ENCODE measurements around the gene CSNK2A1. TPM values are rescaled to one million over a fixed set of nuclear protein-coding genes. Genes with fewer than 3 reads are reported as not detected.
A peak's percentile ranks its signal among the peaks of the same experiment; 100 is the strongest.

The CSNK2A1 gene
- total RNA-seq, 6 experiments from 2014 or later: 30.4 to 62.6 (median 37.1) TPM

- H3K27me3 ChIP-seq: no peaks in the 10 kb centered on the region
- DNase-seq (peak in 1 of 3 donors; percentile 67), ATAC-seq (peak; percentile 87 to 97 (median 92))
- H3K27ac ChIP-seq: no peak overlapping the region
- intact Hi-C loops (cut with DNase I): loop anchor here (5.0 to 10.0 kb wide), 3 partner anchors 103 to 171 kb away; no protein-coding TSS in a partner anchor
- H3K4me3 ChIP-seq: no peak overlapping the region
- H3K36me3 ChIP-seq: no peaks in the 10 kb centered on the region
- no peaks in the 10 kb centered on the region for H3K9me3 ChIP-seq
- H3K4me1 ChIP-seq: no peaks in the 10 kb centered on the region
- TF ChIP-seq CTCF (IDR thresholded peaks at IDR 0.05): peak; percentile 89 to 97 (median 95)
- TF ChIP-seq POLR2A (IDR thresholded peaks at IDR 0.05): no peak
- 22% methylated on average over 11 of the region's 12 CpGs for WGBS (ENCODE audit: insufficient coverage, low coverage, low lambda C conversion rate, missing lambda C conversion rate)
Observed at GRCh38 chr20:561437-562231, 18.0 kb upstream of the CSNK2A1 start.

GRCh38 chr20:560680-561079 is 17.1 kb upstream of the CSNK2A1 start:
- no peaks in the 10 kb centered on the region for H3K9me3 ChIP-seq
- H3K4me3 ChIP-seq: no peak overlapping the region
- no peaks in the 10 kb centered on the region for H3K27me3 ChIP-seq
- H3K36me3 ChIP-seq: no peaks in the 10 kb centered on the region
- 25% methylated on average over 2 of the region's 2 CpGs for WGBS (ENCODE audit: insufficient coverage, low coverage, low lambda C conversion rate, missing lambda C conversion rate)
- ATAC-seq: no peak
- DNase-seq: no peak
- H3K27ac ChIP-seq: no peak overlapping the region
- H3K4me1 ChIP-seq: peaks cover 0 to 4% (median 0%) of the 10 kb centered on the region in 4 donors
- intact Hi-C loops (cut with DNase I): loop anchor here (5.0 to 10.0 kb wide), 3 partner anchors 104 to 172 kb away; no protein-coding TSS in a partner anchor
- TF ChIP-seq CTCF (IDR thresholded peaks at IDR 0.05) (no peak), POLR2A (IDR thresholded peaks at IDR 0.05) (no peak)

GRCh38 chr20:558117-558516 is 14.5 kb upstream of the CSNK2A1 start:
- DNase-seq: no peak
- H3K27ac ChIP-seq: no peak overlapping the region
- TF ChIP-seq POLR2A (IDR thresholded peaks at IDR 0.05) (no peak), CTCF (IDR thresholded peaks at IDR 0.05) (no peak)
- no peak overlapping the region for H3K4me3 ChIP-seq
- no peaks in the 10 kb centered on the region for H3K9me3 ChIP-seq
- no peaks in the 10 kb centered on the region for H3K27me3 ChIP-seq
- ATAC-seq: no peak
- no peaks in the 10 kb centered on the region for H3K36me3 ChIP-seq
- intact Hi-C loops (cut with DNase I): no loop called here
- H3K4me1 ChIP-seq: peaks cover 0 to 11% (median 0%) of the 10 kb centered on the region in 4 donors
- 71% methylated on average over 3 of the region's 3 CpGs for WGBS (ENCODE audit: insufficient coverage, low coverage, low lambda C conversion rate, missing lambda C conversion rate)

- intact Hi-C loops (cut with DNase I): no loop called here
- DNase-seq (no peak), ATAC-seq (no peak)
- Histone ChIP-seq H3K36me3 (no peaks in the 10 kb centered on the region), H3K4me1 (peaks cover 0 to 11% (median 0%) of the 10 kb centered on the region in 4 donors), H3K27ac (no peak overlapping the region), H3K4me3 (no peak overlapping the region), H3K27me3 (no peaks in the 10 kb centered on the region), H3K9me3 (no peaks in the 10 kb centered on the region)
- 100% methylated on average over 1 of the region's 2 CpGs for WGBS (ENCODE audit: insufficient coverage, low coverage, low lambda C conversion rate, missing lambda C conversion rate)
- TF ChIP-seq CTCF (IDR thresholded peaks at IDR 0.05): no peak
- TF ChIP-seq POLR2A (IDR thresholded peaks at IDR 0.05): no peak
Observed at GRCh38 chr20:556984-557383, 13.4 kb upstream of the CSNK2A1 start.
